NCI-H2196 treated with DMSO at 0.1 percent for 48 hours (cell line): Measurements from ENCODE around the gene SELPLG.
A peak's percentile ranks its signal among the peaks of the same experiment; 100 is the strongest.
"Not testable (repeated sequence)": the region's sequence is repeated elsewhere in the genome, so short reads cannot be mapped to it uniquely, and the experiment has no call there.

Experiments used
- DNase-seq: peaks from one replicate; lab custom pipeline; 2025; ENCODE audit not compliant: unreplicated experiment; lab: John Stamatoyannopoulos, UW

Gene SELPLG

GRCh38 chr12:108633534-108634248 is at the start of gene SELPLG:
Gene SELPLG (minus strand): TSS chr12:108633894. CDS start chr12:108624307, 9,587 bp downstream.
- no peak for DNase-seq

GRCh38 chr12:108681317-108681716 is 47.6 kb upstream of the SELPLG start:
- DNase-seq = no peak

GRCh38 chr12:108679106-108679681 is 45.5 kb upstream of the SELPLG start:
- DNase-seq = no peak

GRCh38 chr12:108678104-108678730 is 44.5 kb upstream of the SELPLG start:
- no peak for DNase-seq

GRCh38 chr12:108677381-108677780 is 43.7 kb upstream of the SELPLG start:
- DNase-seq = no peak

- no peak for DNase-seq
Observed at GRCh38 chr12:108676707-108677106, 43.0 kb upstream of the SELPLG start.

GRCh38 chr12:108675792-108676191 is 42.1 kb upstream of the SELPLG start:
- DNase-seq = no peak

GRCh38 chr12:108672054-108672453 is 38.4 kb upstream of the SELPLG start:
- DNase-seq = no peak

GRCh38 chr12:108671110-108671509 is 37.4 kb upstream of the SELPLG start:
- no peak for DNase-seq

- DNase-seq = no peak
Observed at GRCh38 chr12:108670066-108670631, 36.5 kb upstream of the SELPLG start.

- DNase-seq = no peak
Observed at GRCh38 chr12:108668542-108668941, 34.8 kb upstream of the SELPLG start.

- DNase-seq = no peak
Observed at GRCh38 chr12:108668063-108668462, 34.4 kb upstream of the SELPLG start.

- no peak for DNase-seq
Observed at GRCh38 chr12:108667349-108667748, 33.7 kb upstream of the SELPLG start.

GRCh38 chr12:108666401-108666881 is 32.7 kb upstream of the SELPLG start:
- DNase-seq = no peak

- DNase-seq = no peak
Observed at GRCh38 chr12:108665608-108666202, 32.0 kb upstream of the SELPLG start.

- peak; percentile 58 for DNase-seq
Observed at GRCh38 chr12:108664338-108665258, 30.9 kb upstream of the SELPLG start.

GRCh38 chr12:108663324-108664015 is 29.8 kb upstream of the SELPLG start:
- no peak for DNase-seq

- not testable (repeated sequence) for DNase-seq
Observed at GRCh38 chr12:108658115-108658514, 24.4 kb upstream of the SELPLG start.

GRCh38 chr12:108657130-108657745 is 23.5 kb upstream of the SELPLG start:
- DNase-seq = no peak
